SK-N-MC (cell line): Measurements from ENCODE around the gene KIF25.

ENCODE experiments used
- EZH2 ChIP-seq: fragments of 200-600 bp; sonication (generic); IDR thresholded peaks from one replicate; pipeline ENCODE4 v1.6.1; 2017; ENCODE audit warnings: antibody characterized with exemption
- FOXP2 ChIP-seq: optimal IDR thresholded peaks from 2 replicates; pipeline ENCODE3; 2011; ENCODE audit warnings: mild to moderate bottlenecking, moderate library complexity; ENCODE audit not compliant: insufficient read depth; ENCODE audit errors: extremely low read length, control extremely low read depth
- POLR2AphosphoS5 ChIP-seq: IDR thresholded peaks from 2 replicates; pipeline ENCODE4 v1.6.1; 2012; ENCODE audit warnings: mild to moderate bottlenecking, low read depth, low read length, borderline replicate concordance

DNA sequence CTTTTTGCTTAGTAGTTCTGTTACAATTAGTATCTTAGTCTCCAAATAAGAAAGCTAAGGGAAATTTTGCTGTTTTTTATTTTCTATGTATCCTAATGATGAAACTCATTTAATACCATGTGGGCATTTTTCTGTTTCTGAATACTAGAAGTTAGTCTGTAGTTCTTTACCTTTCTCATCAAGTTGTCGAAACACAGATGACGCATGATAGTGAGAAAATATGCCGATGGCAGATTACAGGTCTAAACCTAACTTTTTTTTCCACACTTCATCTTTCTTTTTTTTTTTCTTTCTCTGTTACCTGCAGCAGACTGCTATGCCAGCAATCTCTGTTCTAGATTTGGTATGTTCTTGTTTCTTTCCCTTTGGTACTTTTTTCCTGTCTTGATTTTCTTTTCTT, 43.3 kb upstream of the KIF25 start:
- no peak for TF ChIP-seq POLR2AphosphoS5
- TF ChIP-seq EZH2 = no peak
- no peak for TF ChIP-seq FOXP2
